AG20443 (cell line): ENCODE data around the gene METTL6.
"Not testable (repeated sequence)": the region's sequence is repeated elsewhere in the genome, so short reads cannot be mapped to it uniquely, and the experiment has no call there.

Experiments used
- DNase-seq: peaks from one replicate; pipeline ENCODE4 v3.0.0; 2012; ENCODE audit warnings: low spot score, mixed read lengths

METTL6 gene

DNA sequence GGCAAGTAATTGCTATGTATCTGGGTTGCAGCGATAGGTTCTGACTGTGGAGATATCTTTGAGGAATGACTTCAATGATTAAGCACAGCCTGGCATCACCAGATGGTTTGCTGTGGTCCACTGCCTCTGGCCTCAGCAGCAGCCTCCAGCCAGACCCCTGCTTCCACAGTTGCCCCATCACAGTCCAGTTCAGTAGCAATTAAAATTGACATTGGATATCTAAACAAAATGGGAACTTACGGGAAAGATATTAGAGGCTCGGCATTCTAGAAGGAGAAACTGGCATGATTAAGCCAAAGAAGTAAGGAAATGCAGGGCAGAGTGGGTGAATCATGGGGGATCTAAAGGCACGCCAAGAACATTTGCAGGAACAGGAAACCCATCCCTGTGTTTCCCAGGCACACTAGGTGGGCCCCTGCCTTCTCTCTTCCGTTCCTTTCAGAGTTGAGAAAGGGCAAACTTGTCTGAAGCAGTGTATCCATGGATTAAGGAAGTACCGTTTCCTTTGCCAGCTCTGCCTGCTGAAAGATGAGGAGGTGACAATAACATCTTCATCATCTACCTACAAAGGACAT lies 58.7 kb downstream of the METTL6 start:
- no peak for DNase-seq

DNA sequence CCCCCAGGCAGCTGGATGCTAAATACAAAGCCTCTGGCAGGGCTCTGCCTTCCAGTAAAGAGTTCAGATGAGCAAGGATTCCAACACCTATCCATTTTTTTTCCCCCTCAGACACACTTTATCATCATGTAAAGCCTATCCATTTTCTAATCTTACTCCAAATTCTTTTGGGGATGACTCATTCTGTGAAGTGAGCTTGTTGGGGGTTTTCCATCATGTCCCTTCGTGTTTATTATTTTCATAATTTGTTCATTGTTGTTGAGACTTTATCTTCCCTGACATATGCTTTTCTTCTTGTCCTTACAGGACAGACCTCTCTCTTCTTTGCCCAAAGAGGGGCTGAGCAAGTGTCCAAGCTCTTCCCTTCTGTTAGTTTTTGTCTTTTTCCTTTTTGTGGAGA lies 60.3 kb downstream of the METTL6 start:
- no peak for DNase-seq

DNA sequence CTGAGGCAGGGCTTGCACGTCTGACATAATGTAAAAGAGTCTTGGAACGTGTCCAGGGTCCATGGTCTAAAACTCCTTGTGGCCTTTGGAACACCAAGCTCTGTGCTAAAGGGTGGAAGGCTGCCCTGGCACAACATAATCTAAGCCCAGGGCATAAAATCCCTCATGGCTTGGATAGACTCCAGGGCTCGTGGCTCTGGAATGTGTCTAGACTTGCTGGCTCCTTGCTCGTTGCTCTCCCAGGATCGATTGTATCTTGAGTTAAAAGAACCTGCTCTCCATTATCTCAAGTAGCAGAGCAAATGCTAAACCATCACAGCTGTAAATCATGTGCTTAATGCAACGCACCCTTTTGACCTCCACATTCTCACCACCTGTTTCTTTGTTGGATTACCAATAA lies 63.3 kb downstream of the METTL6 start:
- DNase-seq = not testable (repeated sequence)

DNA sequence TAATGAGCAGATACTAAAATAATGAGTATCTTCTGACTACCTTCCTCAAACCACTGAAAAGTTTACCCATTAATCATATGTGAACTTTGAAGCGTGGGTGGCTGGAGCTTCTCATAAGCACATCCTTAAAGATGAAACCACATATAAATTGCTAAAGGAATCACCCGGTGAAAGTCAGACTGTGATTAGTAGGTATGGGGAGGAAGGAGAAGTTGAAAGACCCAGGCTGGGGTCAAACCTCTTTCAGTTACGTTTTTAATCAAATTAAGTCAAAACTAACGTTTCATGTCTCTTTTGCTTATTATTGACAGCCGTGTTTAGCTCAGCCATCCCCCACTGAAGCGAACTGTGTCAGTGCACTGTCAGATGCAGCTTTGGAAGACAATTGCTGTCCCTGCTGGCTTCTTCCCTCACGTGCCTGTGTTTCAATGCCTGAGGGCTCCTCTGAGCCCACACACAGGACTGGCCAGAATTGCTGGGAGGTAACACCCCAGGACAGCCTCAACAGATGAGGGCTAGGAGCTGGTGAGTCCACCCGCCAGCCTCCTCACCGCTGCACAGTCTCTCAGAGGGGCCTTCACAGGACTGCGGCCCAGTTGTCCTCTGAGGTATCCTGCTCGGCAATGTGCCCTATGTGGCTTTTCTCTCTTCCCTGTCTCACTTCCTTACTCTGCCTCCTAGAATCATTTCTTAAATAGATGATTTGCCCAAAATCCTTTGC lies 65.7 kb downstream of the METTL6 start:
- peak; percentile 56 for DNase-seq

DNA sequence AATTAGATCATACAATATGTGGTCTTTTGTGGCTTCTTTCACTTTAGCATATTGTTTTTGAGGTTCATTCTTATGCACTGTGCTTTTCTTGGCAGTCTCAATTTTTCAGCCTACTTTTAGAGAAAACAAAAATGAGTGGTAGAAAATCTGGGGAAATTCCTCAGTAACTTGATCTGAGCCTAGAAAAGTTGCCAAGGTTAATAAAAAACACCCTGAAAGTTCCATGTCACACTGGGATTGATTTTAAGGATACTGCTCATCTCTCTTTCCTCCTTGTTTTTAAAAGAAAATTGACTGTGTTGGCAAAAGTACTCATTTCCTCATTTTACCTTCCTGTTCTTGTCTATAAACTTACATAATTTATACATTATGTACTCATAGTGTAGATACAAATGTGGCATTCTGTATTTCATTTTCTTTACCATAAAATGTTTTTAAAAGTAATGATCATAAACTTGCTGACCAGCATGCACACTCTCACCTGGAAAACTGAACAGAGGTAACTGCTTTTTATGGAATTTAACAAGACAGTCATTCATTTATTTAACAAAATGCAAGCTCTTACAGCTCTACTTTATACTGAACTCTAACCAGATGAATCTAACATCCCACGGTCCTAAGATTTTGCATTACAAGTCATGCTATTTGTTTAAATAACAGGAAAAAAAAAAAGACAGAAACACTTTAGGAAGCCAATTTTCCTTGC lies 66.4 kb downstream of the METTL6 start:
- DNase-seq = peak; percentile 55
